Measurements from ENCODE around the gene MDH1B.
"Not testable (repeated sequence)": the region's sequence is repeated elsewhere in the genome, so short reads cannot be mapped to it uniquely, and the experiment has no call there.

The MDH1B gene

GRCh38 chr2:206739271-206739670 lies 25.9 kb downstream of the MDH1B start:
- in situ Hi-C loops (cut with HindIII; ENCODE audit: low pct_unique_long_range_greater_than_20kb, low sequenced_read_pairs) = no loop called here
- no peak for DNase-seq (ENCODE audit: low read depth in 1 of 2, low spot score in 1 of 2)
- TF ChIP-seq JUND (IDR thresholded peaks at IDR 0.05; ENCODE audit: low read depth) = no peak

GRCh38 chr2:206736935-206737334 lies 28.2 kb downstream of the MDH1B start:
- no peak for TF ChIP-seq JUND (IDR thresholded peaks at IDR 0.05; ENCODE audit: low read depth)
- no peak for DNase-seq (ENCODE audit: low read depth in 1 of 2, low spot score in 1 of 2)
- in situ Hi-C loops (cut with HindIII; ENCODE audit: low pct_unique_long_range_greater_than_20kb, low sequenced_read_pairs) = no loop called here

- no peak for DNase-seq (ENCODE audit: low read depth in 1 of 2, low spot score in 1 of 2)
- in situ Hi-C loops (cut with HindIII; ENCODE audit: low pct_unique_long_range_greater_than_20kb, low sequenced_read_pairs) = no loop called here
- no peak for TF ChIP-seq JUND (IDR thresholded peaks at IDR 0.05; ENCODE audit: low read depth)
These were observed 31.8 kb downstream of the MDH1B start for GRCh38 chr2:206733341-206733740.

- in situ Hi-C loops (cut with HindIII; ENCODE audit: low pct_unique_long_range_greater_than_20kb, low sequenced_read_pairs) = no loop called here
- no peak for DNase-seq (ENCODE audit: low read depth in 1 of 2, low spot score in 1 of 2)
- no peak for TF ChIP-seq JUND (IDR thresholded peaks at IDR 0.05; ENCODE audit: low read depth)
These were observed 36.6 kb downstream of the MDH1B start for GRCh38 chr2:206728277-206729199.

- in situ Hi-C loops (cut with HindIII; ENCODE audit: low pct_unique_long_range_greater_than_20kb, low sequenced_read_pairs) = no loop called here
- no peak for TF ChIP-seq JUND (IDR thresholded peaks at IDR 0.05; ENCODE audit: low read depth)
- DNase-seq (ENCODE audit: low read depth in 1 of 2, low spot score in 1 of 2) = no peak
These were observed 37.8 kb downstream of the MDH1B start for GRCh38 chr2:206727287-206727686.

GRCh38 chr2:206723288-206723687 lies 41.8 kb downstream of the MDH1B start:
- TF ChIP-seq JUND (IDR thresholded peaks at IDR 0.05; ENCODE audit: low read depth) = no peak
- no peak for DNase-seq (ENCODE audit: low read depth in 1 of 2, low spot score in 1 of 2)
- in situ Hi-C loops (cut with HindIII; ENCODE audit: low pct_unique_long_range_greater_than_20kb, low sequenced_read_pairs) = no loop called here

- no peak for DNase-seq (ENCODE audit: low read depth in 1 of 2, low spot score in 1 of 2)
- no peak for TF ChIP-seq JUND (IDR thresholded peaks at IDR 0.05; ENCODE audit: low read depth)
- in situ Hi-C loops (cut with HindIII; ENCODE audit: low pct_unique_long_range_greater_than_20kb, low sequenced_read_pairs) = no loop called here
These were observed 43.7 kb downstream of the MDH1B start for GRCh38 chr2:206721256-206721920.

GRCh38 chr2:206718296-206718695 lies 46.8 kb downstream of the MDH1B start, which contains the start of gene DYTN:
Gene DYTN, minus strand, starts transcription at chr2:206718396. Its CDS starts 117 bp downstream, at chr2:206718279.
- in situ Hi-C loops (cut with HindIII; ENCODE audit: low pct_unique_long_range_greater_than_20kb, low sequenced_read_pairs) = no loop called here
- no peak for TF ChIP-seq JUND (IDR thresholded peaks at IDR 0.05; ENCODE audit: low read depth)
- DNase-seq (ENCODE audit: low read depth in 1 of 2, low spot score in 1 of 2) = no peak

- TF ChIP-seq JUND (IDR thresholded peaks at IDR 0.05; ENCODE audit: low read depth) = no peak
- DNase-seq (ENCODE audit: low read depth in 1 of 2, low spot score in 1 of 2) = no peak
- in situ Hi-C loops (cut with HindIII; ENCODE audit: low pct_unique_long_range_greater_than_20kb, low sequenced_read_pairs) = no loop called here
These were observed 48.5 kb downstream of the MDH1B start for GRCh38 chr2:206716623-206717022.

- DNase-seq (ENCODE audit: low read depth in 1 of 2, low spot score in 1 of 2); in situ Hi-C loops (cut with HindIII; ENCODE audit: low pct_unique_long_range_greater_than_20kb, low sequenced_read_pairs): not testable (repeated sequence)
These were observed 49.9 kb downstream of the MDH1B start for GRCh38 chr2:206715183-206715582.

- DNase-seq (ENCODE audit: low read depth in 1 of 2, low spot score in 1 of 2) = no peak
- no peak for TF ChIP-seq JUND (IDR thresholded peaks at IDR 0.05; ENCODE audit: low read depth)
- in situ Hi-C loops (cut with HindIII; ENCODE audit: low pct_unique_long_range_greater_than_20kb, low sequenced_read_pairs) = no loop called here
These were observed 51.4 kb downstream of the MDH1B start for GRCh38 chr2:206713746-206714145.

- DNase-seq (ENCODE audit: low read depth in 1 of 2, low spot score in 1 of 2) = no peak
- in situ Hi-C loops (cut with HindIII; ENCODE audit: low pct_unique_long_range_greater_than_20kb, low sequenced_read_pairs) = no loop called here
- TF ChIP-seq JUND (IDR thresholded peaks at IDR 0.05; ENCODE audit: low read depth) = no peak
These were observed 56.8 kb downstream of the MDH1B start for GRCh38 chr2:206708286-206708685.

GRCh38 chr2:206707164-206707701 lies 57.9 kb downstream of the MDH1B start:
- in situ Hi-C loops (cut with HindIII; ENCODE audit: low pct_unique_long_range_greater_than_20kb, low sequenced_read_pairs) = no loop called here
- no peak for TF ChIP-seq JUND (IDR thresholded peaks at IDR 0.05; ENCODE audit: low read depth)
- no peak for DNase-seq (ENCODE audit: low read depth in 1 of 2, low spot score in 1 of 2)

All from T47D (cell line).